CD4-positive, alpha-beta T cell treated with Interleukin-15 for 1 hour (primary cell): ENCODE measurements around the gene SLC4A11.

Experiments
- DNase-seq: peaks from one replicate; pipeline ENCODE4 v3.0.0-alpha.2; 2020

Gene SLC4A11

DNA sequence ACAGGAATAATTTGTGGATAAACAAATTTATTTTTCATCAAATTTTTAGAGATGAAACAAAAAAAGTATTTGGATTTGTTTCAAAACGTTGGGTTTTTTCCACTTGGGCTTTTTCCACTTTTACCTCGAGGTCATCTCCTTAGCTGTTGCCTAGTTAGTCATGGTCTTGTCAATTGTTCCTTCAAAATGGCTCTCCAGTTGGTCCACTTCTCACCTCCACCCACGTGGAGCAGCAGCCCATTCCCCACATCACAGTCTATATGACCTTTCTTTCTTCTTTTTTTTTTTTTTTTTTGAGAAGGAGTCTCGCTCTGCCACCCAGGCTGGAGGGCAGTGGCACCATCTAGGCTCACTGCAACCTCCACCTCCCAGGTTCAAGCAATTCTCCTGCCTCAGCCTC, 6.7 kb upstream of the SLC4A11 start:
- DNase-seq = no peak

DNA sequence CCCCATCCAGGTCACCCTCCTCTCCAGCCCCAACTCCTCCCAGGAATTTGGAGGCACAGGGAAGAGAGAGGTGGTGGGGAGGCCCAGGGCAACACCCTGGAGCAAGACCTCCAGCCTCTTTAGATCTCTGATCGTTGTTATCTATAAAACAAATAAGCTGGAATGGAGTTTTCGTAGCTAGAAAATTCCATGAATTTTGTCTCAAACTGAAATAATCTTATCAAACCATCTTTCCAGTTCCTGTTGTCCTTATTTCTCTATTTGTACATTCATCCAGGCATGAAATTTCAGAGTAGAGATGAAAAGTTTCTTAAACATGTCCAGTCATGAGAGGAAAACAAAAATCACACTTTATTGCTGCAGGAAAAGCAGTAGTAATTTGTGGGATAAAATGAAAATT, 6.2 kb upstream of the SLC4A11 start:
- no peak for DNase-seq

DNA sequence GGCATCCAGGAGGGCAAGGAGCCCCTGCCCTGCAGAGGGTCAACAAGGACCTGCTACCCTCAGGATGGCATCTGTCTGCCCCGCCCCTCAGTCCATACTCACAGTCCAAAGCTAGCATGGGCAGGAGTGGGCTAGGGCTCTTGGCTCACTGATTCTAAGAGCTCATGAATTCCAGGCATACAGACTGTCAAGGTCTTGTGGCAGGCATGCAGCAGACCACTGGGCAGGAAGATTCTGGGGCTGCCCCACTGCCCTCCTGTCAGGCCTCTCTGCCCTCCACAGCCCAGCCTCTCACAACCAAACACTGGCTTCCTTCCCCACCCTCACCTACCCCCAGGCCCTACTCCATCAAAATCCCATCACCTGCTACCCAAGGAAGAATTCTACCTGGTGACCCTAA, 5.6 kb upstream of the SLC4A11 start:
- DNase-seq = no peak

DNA sequence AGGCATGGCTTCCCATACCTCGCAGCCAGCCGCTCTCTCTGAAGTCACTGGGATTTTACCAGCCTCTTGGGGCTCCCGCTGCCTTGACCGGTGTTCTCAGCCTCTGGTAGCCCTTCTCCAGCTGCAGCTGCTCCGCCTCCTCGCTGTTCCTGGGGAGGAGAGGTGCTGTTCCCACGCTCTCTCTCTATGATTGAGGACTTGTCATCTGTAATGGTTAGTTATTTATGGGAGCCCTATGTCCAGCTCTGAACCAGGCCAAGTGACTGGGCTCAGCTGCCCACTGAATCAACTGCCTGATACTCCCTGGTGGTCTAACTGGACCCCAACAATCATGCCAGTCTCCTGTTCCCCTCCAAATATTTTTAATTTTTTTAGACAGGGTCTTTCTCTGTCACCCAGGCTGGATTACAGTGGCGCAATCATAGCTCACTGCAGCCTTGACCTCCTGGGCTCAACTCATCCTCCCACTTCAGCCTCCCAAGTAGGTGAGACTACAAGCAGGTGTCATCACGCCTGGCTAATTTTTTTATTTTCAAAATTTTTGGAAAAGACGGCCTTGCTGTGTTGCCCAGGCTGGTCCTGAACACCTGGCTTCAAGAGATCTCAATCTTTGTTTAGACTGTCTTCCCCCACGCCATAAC, 4.8 kb upstream of the SLC4A11 start:
- no peak for DNase-seq

DNA sequence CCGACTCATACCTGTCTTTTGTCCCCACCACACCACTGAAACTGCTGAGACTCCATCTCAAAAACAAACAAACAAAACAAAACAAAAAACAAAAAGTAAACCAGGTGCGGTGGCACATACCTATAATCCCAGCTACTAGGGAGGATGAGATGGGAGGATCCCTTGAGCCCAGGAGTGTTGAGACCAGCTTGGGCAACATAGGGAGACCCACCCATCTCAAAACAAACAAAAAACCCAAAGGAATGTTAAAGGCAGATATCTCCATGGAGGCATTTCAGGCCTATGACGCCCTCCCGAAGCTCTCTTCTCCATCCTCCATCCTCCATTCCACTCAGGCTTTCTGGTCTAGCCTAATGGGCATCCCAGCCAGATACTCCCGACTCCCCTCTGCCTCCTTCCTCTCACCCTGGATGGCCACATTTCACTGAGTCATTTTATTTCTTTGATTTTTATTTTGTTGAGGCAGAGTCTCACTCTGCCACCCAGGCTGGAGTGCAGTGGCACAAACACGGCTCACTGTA, 3.2 kb upstream of the SLC4A11 start:
- no peak for DNase-seq

DNA sequence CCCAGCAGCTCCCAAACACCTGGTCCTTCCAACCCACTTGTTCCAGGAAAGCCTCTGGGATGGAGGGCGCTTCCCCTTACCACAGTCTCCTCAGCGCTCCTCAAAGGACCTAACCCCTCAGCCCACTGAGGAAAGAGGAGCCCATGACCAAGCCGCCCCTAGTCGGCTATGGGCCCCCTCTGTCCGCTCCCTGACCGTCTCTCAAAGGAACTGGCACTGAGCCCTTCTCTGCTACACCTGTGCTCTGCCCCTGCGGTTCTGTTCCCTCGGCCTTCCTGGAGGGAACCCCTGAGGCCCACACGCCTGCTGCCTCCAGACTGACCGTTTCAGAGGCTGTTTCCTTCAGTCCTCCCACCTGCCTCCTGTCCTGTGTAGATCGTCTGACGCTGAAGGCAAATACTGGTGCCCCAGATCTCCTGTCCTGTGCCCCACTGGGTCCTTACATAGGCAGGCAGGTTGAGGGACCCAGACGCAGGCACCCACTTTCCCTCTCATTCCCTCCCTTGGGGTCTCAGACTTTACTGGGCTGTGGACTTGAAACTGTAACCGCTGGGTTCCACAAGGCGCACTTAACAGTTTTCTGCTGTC, 1.9 kb upstream of the SLC4A11 start:
- no peak for DNase-seq

DNA sequence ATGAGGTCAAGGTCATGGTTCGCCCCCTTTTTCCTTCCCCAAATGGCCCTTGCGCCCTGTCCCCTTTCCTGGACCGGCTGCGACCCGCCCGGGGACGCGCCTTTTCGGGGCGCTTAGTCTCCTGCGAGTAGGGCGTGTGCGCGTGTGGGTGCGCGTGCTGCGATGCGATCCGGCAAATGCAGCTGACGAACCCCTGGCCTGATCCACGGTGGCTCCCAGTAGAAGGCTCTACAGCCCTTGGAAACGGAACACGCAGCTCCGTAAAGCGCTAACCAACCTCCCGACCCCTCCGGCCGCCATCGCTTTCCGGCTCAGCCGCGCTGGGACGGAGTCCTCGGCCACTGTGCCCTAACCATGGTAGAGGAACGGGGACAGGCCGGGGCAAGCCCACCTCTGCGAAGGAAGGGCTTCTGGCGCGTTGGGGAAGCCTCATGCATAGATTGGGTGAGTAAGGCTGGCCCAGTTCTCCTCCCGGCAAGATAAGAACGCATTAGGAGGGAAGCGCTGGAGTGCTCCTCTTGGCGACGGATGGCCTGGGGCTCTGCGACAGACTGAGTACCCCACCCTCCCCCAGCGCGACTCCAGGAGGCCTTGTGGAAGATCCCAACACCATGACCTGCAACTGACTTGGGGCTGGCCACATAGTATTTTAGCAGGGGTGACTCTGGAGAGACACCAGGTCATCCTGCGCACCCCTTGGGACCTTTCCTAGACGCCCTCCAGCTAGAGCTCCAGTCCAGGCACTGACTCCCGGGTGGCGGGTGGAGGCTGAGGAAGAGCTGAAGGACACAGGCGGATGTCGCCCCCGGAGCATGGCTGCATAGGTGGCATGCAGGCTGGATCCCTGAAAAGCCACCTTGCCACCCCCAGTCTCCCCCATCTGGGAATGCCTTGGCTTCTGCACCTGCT, 1.1 kb upstream of the SLC4A11 start:
- no peak for DNase-seq

DNA sequence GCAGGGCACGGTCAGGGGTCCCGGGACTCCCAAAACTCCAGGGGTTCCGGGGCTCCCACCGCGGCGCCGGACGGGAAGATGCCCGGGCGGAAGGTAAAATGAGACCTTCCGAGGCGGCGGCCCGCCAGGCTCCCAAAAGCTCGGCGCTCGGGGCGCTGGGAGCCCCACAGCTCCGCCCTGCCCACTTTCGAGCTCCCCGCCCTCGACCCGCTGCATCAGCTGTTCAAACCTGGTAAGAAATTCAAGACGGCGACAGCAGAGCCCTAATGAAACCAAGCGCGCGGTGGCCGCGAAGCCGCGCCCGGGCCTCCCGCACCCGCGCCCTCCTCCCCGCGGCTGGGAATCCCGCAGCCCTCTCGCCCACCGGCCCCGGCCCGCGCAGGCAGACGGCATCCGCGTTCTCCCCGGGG, 369 bp downstream of the SLC4A11 start:
- DNase-seq = no peak

DNA sequence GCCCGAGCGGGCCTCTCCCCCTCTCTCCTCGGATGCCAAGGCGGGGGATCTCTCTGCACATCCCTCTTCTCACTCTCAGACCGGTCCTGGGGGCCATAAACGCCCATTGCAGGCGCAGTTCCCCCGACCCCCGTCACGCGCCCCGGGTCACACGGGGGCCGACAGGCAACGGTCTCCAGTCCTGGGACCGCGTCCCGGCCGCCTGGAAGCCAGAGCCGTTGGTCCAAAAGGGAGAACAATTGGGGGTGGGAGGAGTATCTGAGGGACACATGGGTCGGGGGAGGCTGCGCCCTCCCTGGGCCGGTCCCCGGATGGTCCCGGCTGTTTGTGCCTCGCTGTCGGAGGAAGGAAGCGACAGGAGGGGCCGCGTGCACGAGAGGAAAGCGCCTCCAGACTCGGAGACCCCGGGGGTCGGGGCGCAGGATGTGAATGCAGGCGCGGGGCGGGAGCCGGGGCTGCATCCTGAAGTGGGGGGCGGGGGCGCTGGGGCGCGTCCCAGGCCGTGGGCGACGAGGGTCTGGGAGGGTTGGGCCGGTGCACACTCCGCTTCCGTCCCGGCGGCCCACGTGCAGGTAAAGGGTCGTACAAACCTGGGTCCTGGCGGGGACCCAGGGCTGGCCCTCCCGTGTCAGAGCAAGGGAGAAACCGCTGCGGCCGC, 903 bp downstream of the SLC4A11 start:
- DNase-seq = no peak

DNA sequence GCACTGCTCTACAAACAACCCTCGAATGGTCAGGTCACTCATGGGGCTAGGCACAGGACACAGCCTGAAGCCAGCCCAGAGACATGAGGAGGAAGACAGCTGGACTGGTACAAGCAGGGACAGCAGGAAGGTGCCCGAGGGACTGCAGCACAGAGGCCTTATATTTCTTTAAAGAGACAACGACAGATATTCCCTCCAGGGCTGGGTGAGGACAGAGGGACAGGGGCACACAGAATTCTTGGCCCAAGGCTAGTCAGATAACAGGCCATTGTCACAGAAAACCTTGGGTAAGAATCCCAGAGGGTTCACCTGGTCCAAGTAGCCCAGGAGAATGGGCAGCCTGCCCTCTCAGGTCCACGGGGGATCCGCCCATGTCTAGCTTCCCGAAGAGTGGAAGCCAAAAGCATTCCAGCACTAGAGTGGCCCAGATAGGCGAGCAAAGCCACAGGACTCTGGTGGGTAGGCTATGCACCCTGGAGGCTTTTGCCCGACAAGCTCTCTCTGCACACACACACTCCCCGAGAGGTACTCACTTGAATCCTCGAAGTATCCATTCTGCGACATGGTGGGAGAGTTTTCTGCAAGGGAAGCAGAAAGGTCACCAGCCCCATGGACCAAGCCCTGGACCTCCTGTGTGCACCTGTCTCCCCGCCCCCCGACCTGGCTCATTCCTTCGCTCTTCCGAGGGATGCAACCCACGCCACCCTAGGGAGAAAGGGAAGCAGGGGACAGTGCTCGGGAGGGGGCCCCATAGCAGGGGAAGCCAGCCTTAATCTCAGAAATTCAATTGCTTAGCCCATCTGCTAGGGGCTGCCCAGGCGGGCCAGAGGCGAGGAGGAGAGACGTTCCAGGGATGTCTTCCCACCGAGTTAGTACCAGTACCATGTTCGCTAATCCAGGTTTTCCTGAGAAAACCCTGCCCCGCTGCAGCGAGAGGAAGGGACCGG, 1.7 kb downstream of the SLC4A11 start:
- no peak for DNase-seq

DNA sequence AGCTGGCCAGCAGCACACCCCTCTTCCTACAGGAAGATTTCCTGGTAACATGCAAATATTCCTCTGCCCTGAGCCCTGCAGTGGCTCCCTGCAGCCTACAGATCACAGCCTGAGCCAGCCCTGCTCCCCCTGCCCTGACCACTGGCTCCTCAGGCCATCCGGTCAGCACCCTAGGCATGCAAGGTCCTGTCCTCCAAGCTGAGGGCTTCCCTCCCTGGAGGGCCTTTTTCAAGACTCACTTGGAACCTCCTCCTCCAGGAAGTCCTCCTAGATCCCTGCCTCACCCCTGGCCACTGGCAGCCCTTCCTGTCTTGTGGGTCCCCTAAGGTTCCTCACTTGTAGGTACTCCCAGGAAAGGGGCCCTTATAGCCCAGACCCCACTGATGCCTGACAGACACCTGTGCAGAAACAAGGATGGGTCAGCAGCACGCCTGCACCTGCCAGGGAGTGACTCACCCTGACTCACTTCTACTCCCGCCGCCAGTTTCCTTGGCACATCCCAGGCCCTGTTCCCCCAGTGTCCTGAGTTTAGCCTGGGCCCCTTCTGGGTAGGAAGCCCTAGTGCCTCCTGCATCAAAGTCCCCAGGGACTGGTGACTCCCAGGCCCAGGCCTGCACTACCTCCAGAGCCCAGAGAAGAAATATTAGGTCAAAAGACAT, 3.2 kb downstream of the SLC4A11 start:
- peak; percentile 1 for DNase-seq

DNA sequence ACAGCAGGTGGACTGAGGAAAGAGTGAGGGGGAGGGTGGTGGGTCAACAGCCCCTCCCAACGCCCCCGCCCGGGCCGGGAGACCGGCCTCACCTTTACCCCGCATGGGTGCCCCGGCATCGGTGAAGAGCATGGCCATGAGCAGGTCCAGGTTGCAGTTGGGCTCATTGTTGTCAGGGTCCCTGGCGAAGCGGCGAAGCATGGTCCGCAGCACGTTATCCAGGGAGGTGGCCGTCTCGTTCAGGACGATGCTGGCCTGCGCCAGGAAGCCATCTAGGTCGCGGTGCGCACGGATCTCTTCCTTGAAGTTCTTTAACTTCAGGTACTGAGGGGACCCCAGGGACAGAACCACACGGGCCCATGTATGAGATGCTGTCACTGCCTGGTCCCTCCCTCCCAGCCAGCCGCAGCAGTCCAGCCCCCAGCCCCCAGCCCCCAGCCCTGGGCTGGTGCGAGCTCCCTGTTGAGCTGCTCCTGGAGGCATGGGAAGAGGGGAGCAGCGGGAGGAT, 4.9 kb downstream of the SLC4A11 start:
- no peak for DNase-seq

DNA sequence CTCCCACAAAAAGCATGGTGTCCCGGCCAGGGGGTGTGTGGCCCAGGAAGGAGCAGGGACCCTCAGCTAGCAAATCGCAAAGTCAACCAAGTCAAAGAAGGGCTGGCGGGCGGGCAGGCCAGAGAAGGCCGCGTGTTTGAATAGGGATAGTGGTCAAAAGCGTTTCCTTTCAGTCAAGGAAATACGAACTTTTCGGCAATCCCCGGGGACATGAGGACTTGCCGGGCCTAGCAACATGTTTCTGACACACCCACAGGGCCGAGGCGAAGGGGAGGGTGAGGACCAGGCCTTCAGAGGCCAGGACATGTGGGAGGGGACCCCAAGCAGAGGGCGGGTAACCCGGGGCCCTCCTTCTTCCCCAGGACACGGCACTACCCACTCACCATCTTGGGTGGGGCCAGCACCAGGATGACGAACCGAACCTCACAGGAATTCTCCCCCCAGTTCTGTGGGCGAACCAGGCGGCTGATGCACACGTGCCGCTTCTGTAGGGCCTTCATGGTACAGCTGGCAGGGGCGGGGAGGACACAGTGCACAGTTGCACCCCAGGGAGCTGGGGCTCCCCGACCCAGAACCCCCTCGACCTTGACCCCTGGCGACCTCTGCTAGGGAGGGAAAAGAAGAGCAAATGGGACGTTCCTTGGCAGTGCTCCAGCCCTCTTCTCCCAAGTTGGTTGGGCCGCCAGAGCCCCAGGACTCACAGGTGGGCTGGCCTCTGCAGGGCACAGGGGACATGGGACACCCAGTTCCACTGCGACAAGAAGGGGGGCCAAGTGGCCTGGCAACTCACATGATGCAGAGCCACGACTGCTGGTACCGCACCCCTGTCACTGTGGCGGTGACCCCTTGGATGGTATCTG, 5.6 kb downstream of the SLC4A11 start:
- DNase-seq = no peak

DNA sequence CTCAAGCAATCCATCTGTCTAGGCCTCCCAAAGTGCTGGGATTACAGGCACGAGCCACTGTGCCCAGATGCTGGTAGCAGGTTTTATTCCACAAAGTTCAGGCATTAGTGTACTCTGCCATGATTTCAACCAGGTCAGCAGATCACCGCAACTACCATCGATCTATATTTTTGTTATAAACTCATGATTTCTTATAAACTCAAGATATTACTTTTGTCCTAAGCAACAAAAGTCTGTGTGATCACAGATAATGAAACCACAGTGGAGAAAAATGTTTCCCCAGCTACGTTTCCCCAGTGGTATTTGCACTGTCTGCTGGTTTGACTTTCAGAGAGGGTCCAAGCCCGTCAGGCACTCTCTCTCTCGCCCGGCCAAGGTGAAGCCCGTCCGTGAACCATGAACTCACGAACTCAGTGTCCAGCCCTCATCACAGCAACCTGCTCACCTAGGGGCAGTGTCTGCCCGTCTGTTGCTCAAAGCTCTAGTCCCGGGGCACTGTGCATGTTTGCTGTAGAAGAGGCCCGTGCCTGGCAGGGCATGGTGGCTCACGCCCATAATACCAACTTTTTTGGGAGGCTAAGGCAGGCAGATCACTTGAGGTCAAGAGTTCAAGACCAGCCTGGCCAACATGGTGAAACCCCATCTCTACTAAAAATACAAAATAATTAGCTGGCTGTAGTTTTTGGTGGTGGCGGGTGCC, 7.0 kb downstream of the SLC4A11 start:
- no peak for DNase-seq

DNA sequence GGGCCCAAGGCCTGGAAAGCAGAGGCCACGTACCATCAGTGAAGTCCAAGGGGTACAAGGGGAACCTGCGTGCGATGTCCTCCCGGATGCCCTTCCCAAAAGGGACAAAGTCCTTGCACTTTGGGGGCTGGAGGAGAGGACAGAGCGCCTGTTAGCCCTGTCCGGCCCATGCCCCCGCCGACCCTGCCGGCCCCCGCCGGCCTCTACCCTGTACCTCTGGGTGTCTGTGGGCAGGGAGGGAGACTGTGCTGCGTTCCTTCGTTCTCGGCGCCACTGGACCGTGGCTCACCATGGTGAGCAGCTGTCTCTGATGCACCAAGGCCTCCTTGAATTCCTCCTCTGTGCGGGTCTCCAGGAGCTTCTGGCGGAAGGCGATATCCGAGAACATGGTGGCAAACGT, 7.9 kb downstream of the SLC4A11 start:
- no peak for DNase-seq

DNA sequence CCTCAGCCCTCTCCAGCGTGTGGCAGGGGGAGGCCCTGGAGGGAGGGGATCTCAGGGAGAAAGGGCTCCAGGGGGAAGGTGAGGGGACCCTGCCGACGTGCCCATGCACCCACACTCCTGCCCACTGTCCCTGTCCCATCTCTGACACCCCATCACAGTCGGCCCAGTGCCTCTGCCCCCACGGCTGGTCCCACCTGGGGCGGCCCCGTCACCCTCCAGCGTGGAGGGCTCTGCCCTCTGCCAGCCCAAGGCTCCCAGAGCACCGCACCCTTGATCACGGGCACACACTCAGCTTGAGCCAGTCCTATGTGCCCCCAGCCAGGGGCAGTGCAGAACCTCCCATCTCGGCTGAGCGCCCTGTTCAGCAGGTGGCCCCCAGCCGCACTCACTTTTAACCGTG, 9.2 kb downstream of the SLC4A11 start:
- DNase-seq = no peak

DNA sequence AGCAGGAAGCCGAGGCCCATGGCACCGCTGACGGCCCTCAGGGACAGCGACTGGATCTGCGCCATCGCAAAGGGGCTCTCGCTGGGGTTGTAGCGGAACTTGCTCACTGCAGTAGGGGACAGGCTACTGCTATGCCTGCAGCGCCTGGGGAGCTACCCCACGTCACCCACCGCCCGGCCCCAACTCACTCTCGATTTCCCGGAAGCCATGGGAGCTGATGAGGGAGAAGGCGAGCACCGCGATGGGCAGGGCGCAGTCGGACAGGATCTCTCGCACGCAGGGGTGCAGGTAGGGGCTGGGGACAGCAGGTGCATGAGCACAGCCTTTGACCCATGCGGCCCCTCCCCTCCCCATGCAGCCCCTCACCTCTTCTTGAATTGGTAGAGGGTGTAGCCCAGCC, 9.8 kb downstream of the SLC4A11 start:
- DNase-seq = no peak

DNA sequence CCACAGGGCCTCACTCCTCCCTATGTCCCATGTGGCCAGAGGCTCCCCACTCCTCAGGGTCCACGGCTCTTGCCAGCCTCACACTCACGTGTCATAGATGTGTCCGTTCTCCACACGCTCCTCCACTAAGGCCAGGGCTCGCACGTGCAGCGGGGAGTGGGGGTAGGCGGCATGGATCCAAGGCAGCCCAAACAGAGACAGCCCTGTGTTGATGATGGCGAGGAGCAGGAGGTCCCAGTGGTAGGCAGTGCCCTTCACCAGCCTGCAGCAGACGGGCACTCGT, 10.3 kb downstream of the SLC4A11 start:
- DNase-seq = no peak

DNA sequence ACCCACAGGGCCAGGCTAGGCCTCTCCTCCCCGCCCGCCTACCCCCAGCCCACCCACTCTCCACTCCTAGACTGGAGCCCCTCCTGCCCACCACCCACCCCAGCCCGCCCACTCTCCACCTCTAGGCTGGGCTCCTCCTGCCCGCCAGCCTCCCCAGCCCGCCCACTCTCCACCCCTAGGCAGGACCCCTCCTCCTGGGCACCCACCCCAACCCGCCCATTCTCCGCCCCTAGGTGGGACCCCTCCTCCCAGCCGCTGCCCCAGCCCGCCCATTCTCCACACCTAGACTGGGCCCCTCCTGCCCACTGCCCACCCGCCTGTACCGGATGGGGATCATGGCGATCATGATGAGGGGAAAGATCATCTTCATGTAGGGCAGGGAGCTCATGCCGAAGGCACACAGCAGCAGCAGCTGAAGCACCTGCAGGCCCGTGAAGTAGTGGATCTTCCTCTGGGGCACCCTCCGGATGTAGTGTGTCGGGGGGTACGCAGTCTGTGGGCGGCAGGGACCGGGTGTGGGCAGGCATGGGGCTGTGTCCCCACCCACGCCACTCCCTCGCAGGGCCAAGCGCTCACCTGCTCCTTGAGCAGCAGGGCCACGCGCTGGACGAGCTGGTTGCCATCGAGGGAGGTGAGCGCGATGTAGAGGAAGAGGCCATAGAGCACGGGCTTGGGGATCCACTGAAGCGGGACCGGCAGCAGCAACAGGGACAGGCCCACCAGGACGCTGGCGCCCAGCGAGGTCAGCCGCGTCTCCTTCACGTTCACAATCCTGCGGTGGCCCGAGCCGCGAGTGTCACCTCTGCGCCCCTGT, 10.8 kb downstream of the SLC4A11 start:
- DNase-seq = no peak
